OCI-LY1 (cell line): ENCODE measurements around the gene CLDN9.

Experiments
- H2AFZ ChIP-seq: fragments of 200-600 bp; sonication (generic), shearing (Covaris generic); 2 replicates; pipeline ENCODE4 v1.6.0; 2014; ENCODE audit warnings: antibody characterized with exemption, mild to moderate bottlenecking, low read length
- H3F3A ChIP-seq: fragments of 200-600 bp; sonication (generic), shearing (Covaris generic); 2 replicates; pipeline ENCODE4 v1.6.0; 2014; ENCODE audit warnings: mild to moderate bottlenecking, antibody characterized with exemption, low read length, moderate library complexity; ENCODE audit not compliant: insufficient read depth
- H3K27ac ChIP-seq: fragments of 200-600 bp; sonication (generic); 2 replicates; pipeline ENCODE4 v1.5.1; 2014; ENCODE audit warnings: low read length, mixed run types, mild to moderate bottlenecking, low read depth; ENCODE audit not compliant: poor library complexity, severe bottlenecking
- H3K27me3 ChIP-seq: fragments of 200-600 bp; sonication (generic); 2 replicates; pipeline ENCODE4 v1.6.0; 2014; ENCODE audit warnings: antibody characterized with exemption, mild to moderate bottlenecking, low read length, moderate library complexity; ENCODE audit not compliant: insufficient read depth
- H3K36me3 ChIP-seq: fragments of 200-600 bp; sonication (generic); 2 replicates; pipeline ENCODE4 v1.6.1; 2014; ENCODE audit warnings: mild to moderate bottlenecking, antibody characterized with exemption, low read length, moderate library complexity, mixed read lengths; ENCODE audit not compliant: insufficient read depth
- H3K4me1 ChIP-seq: fragments of 200-600 bp; sonication (generic); 2 replicates; pipeline ENCODE4 v1.5.1; 2014; ENCODE audit warnings: mild to moderate bottlenecking, low read length, moderate library complexity; ENCODE audit not compliant: insufficient read depth, severe bottlenecking
- H3K4me2 ChIP-seq: fragments of 200-600 bp; sonication (generic), shearing (Covaris generic); 2 replicates; pipeline ENCODE4 v1.6.1; 2014; ENCODE audit warnings: low read length
- H3K4me3 ChIP-seq: fragments of 200-600 bp; sonication (generic); 2 replicates; pipeline ENCODE4 v1.5.1; 2014; ENCODE audit warnings: low read length, low read depth, mild to moderate bottlenecking, mixed read lengths; ENCODE audit not compliant: poor library complexity, severe bottlenecking
- H3K79me2 ChIP-seq: fragments of 200-600 bp; shearing (Covaris generic); 2 replicates; pipeline ENCODE4 v1.6.1; 2016; ENCODE audit warnings: mixed run types, low read length, mixed read lengths; ENCODE audit not compliant: insufficient read depth
- H3K9ac ChIP-seq: fragments of 200-600 bp; sonication (generic), shearing (Covaris generic); 2 replicates; pipeline ENCODE4 v1.6.1; 2014; ENCODE audit warnings: mild to moderate bottlenecking, low read length, mixed read lengths
- H3K9me2 ChIP-seq: fragments of 200-600 bp; sonication (generic), shearing (Covaris generic); 2 replicates; pipeline ENCODE4 v1.6.1; 2014; ENCODE audit warnings: low read depth, mild to moderate bottlenecking, low read length, mixed read lengths
- H3K9me3 ChIP-seq: fragments of 200-600 bp; shearing (Covaris generic); 2 replicates; pipeline ENCODE4 v1.6.1; 2014; ENCODE audit warnings: low read length, mixed read lengths
- H4K20me1 ChIP-seq: fragments of 200-600 bp; sonication (generic), shearing (Covaris generic); 2 replicates; pipeline ENCODE4 v1.6.0; 2016; ENCODE audit warnings: mild to moderate bottlenecking, low read length; ENCODE audit not compliant: insufficient read depth
- EZH2 ChIP-seq: fragments of 200-600 bp; sonication (generic), shearing (Covaris generic); IDR thresholded peaks from 2 replicates; pipeline ENCODE4 v1.8.0; 2017; ENCODE audit warnings: borderline replicate concordance, mixed run types, mild to moderate bottlenecking, antibody characterized with exemption, low read length, moderate library complexity, mixed read lengths
- TF ChIP-seq, protein P1 (sequence below): fragments of 200-600 bp; sonication (generic), shearing (Covaris generic); IDR thresholded peaks from 2 replicates; pipeline ENCODE4 v1.5.1; 2017; ENCODE audit warnings: mild to moderate bottlenecking, antibody characterized with exemption, low read length, moderate library complexity, mixed read lengths

The CLDN9 gene

GRCh38 chr16:3022684-3023414, 10.1 kb downstream of the CLDN9 start:
- peak overlapping the region; percentile 81 for H3K27ac ChIP-seq
- TF ChIP-seq, protein P1, sequence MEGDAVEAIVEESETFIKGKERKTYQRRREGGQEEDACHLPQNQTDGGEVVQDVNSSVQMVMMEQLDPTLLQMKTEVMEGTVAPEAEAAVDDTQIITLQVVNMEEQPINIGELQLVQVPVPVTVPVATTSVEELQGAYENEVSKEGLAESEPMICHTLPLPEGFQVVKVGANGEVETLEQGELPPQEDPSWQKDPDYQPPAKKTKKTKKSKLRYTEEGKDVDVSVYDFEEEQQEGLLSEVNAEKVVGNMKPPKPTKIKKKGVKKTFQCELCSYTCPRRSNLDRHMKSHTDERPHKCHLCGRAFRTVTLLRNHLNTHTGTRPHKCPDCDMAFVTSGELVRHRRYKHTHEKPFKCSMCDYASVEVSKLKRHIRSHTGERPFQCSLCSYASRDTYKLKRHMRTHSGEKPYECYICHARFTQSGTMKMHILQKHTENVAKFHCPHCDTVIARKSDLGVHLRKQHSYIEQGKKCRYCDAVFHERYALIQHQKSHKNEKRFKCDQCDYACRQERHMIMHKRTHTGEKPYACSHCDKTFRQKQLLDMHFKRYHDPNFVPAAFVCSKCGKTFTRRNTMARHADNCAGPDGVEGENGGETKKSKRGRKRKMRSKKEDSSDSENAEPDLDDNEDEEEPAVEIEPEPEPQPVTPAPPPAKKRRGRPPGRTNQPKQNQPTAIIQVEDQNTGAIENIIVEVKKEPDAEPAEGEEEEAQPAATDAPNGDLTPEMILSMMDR, result no peak
- TF ChIP-seq EZH2, result no peak
- H3K27me3 ChIP-seq, result no peaks in the 10 kb centered on the region
- H2AFZ ChIP-seq, result no peak overlapping the region
- no peaks in the 10 kb centered on the region for H3K9me2 ChIP-seq
- H3K4me3 ChIP-seq, result peak overlapping the region; percentile 71
- peaks cover 11% of the 10 kb centered on the region for H3K36me3 ChIP-seq
- peak overlapping the region; percentile 89; the same call in 1 of the 2 replicates for H3K9ac ChIP-seq
- no peaks in the 10 kb centered on the region for H3F3A ChIP-seq
- H4K20me1 ChIP-seq, result no peaks in the 10 kb centered on the region
- H3K9me3 ChIP-seq, result no peaks in the 10 kb centered on the region
- peaks cover 44% of the 10 kb centered on the region for H3K4me1 ChIP-seq
- no peaks in the 10 kb centered on the region for H3K79me2 ChIP-seq
- peak overlapping the region; percentile 90 for H3K4me2 ChIP-seq

DNA sequence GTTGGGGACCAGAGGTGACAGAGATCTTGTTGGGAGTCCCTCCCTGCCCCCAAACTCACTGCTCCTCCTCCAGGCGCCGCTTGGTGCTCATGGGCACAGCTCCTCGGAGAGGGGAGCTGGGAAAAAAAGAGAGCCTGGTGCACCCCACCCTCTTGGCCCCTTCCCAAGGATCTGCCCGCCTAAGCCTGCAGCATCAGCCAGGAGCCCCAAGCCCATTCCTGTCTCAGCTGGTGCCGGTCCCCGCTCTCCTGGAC, 10.6 kb downstream of the CLDN9 start:
- Histone ChIP-seq H3K27me3 (no peaks in the 10 kb centered on the region), H4K20me1 (no peaks in the 10 kb centered on the region), H3K4me1 (peaks cover 42% of the 10 kb centered on the region), H3K36me3 (peaks cover 11% of the 10 kb centered on the region), H3K4me2 (peak overlapping the region; percentile 90), H3K9me3 (no peaks in the 10 kb centered on the region), H3K79me2 (no peaks in the 10 kb centered on the region), H3K9ac (peak overlapping the region; percentile 89), H3K4me3 (peak overlapping the region; percentile 71), H3K9me2 (no peaks in the 10 kb centered on the region), H3K27ac (peak overlapping the region; percentile 81), H2AFZ (no peak overlapping the region), H3F3A (no peaks in the 10 kb centered on the region)
- TF ChIP-seq, protein P1, result no peak
- no peak for TF ChIP-seq EZH2

DNA sequence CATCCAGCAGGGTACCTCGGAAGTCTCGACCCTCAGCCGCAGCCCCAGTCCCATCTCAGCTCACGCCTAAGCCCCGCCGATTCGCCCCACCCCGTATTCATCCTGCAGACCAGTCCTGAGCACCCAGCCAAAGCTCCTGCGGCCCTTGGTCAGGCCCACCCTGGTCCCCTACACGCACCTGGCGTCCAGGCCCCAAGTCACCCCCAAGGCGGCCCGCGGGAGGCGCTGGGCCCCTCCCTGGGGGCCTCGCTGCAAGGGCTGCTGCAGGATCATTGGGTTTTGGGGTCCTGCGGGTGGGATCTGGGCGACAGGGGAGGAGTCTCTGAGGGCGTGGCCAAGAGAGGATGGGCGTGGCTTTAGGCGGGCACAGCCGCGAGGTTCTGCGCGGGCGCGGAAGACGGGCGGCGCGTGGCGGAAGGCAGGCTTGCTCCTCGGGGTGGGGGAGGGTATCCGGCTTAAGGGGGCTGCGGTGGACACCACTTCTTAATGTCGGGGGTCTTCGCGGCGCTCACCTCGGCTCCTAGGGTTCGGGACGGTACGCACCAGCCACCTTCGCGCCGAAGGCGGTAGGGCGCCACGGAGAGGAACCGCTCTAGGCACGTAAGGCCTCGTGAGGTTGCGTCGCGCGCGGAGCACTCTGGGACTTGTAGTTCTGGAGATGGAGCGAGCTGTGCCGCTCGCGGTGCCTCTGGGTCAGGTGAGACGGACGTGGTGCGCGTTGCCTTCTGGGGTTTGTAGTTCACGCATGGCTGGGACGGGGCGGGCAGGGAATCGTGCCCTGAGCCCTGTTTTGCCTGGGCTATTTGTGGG, 11.2 kb downstream of the CLDN9 start, which contains the start of the genes HCFC1R1 and THOC6:
TSS of gene HCFC1R1 (minus strand) at position 274 of the 810 bp plus-strand sequence. CDS start at position 273, 1 bp downstream.
TSS of gene THOC6 (plus strand) at position 367 of the 810 bp plus-strand sequence. CDS start at position 659, 292 bp downstream.
- H3K9me3 ChIP-seq, result no peaks in the 10 kb centered on the region
- peak within 1 kb of the TSS; percentile 81 for H3K27ac ChIP-seq
- H3K9me2 ChIP-seq, result no peaks in the 10 kb centered on the region
- no peaks in the 10 kb centered on the region for H3K79me2 ChIP-seq
- peaks cover 38% of the 10 kb centered on the region for H3K4me1 ChIP-seq
- H3K9ac ChIP-seq, result peak within 1 kb of the TSS; percentile 89
- H2AFZ ChIP-seq, result no peak within 1 kb of the TSS
- no peaks in the 10 kb centered on the region for H3F3A ChIP-seq
- no peaks in the 10 kb centered on the region for H4K20me1 ChIP-seq
- H3K27me3 ChIP-seq, result no peaks in the 10 kb centered on the region; the same call in 1 of the 2 replicates
- H3K4me2 ChIP-seq, result peak within 1 kb of the TSS; percentile 90
- no peak for TF ChIP-seq EZH2
- TF ChIP-seq, protein P1, result no peak
- H3K36me3 ChIP-seq, result peaks cover 11% of the 10 kb centered on the region
- peak within 1 kb of the TSS; percentile 71 for H3K4me3 ChIP-seq
